Endothelial cell (in vitro differentiated cells): ENCODE data around the gene CD55. TPM values are rescaled to one million over a fixed set of nuclear protein-coding genes. Genes with fewer than 3 reads are reported as not detected.

Experiments
- DNase-seq: peaks from one replicate; pipeline ENCODE4 v3.0.0; 2021; ENCODE audit warnings: low spot score
- H3K27ac Mint-ChIP-seq: one replicate; pipeline ENCODE4 v1.8.0; 2021; ENCODE audit warnings: mixed read lengths, inconsistent platforms; ENCODE audit not compliant: unreplicated experiment
- H3K27me3 Mint-ChIP-seq: one replicate; pipeline ENCODE4 v1.8.0; 2021; ENCODE audit warnings: mild to moderate bottlenecking, moderate library complexity, mixed read lengths, inconsistent platforms; ENCODE audit not compliant: unreplicated experiment
- H3K36me3 Mint-ChIP-seq: one replicate; pipeline ENCODE4 v1.8.0; 2021; ENCODE audit warnings: mild to moderate bottlenecking, low read depth, mixed read lengths, inconsistent platforms; ENCODE audit not compliant: unreplicated experiment
- H3K4me1 Mint-ChIP-seq: one replicate; pipeline ENCODE4 v1.8.0; 2021; ENCODE audit warnings: mild to moderate bottlenecking, mixed read lengths, inconsistent platforms; ENCODE audit not compliant: unreplicated experiment
- H3K4me3 Mint-ChIP-seq: one replicate; pipeline ENCODE4 v1.8.0; 2021; ENCODE audit warnings: mild to moderate bottlenecking, mixed read lengths, inconsistent platforms; ENCODE audit not compliant: unreplicated experiment
- H3K9me3 Mint-ChIP-seq: one replicate; pipeline ENCODE4 v1.8.0; 2021; ENCODE audit warnings: mixed read lengths, inconsistent platforms; ENCODE audit not compliant: unreplicated experiment
- CTCF ChIP-seq: fragments of 200-600 bp; sonication (generic); IDR thresholded peaks from one replicate; pipeline ENCODE4 v1.5.0; 2021; ENCODE audit warnings: antibody characterized with exemption; ENCODE audit not compliant: unreplicated experiment
- total RNA-seq: library from RNA; stranded (reverse); fragmentation: NEBNext Ultra II Directional; extraction: Animal tissue kit (Norgen Biotek cat#: 25700); gene quantifications from one replicate; pipeline ENCODE4 v1.2.1, GENCODE V29; 2021; ENCODE audit not compliant: unreplicated experiment

Gene CD55
- total RNA-seq, 1 donor from 2014 or later: 16.0 TPM

- Mint-ChIP-seq H3K4me3 (no peak overlapping the region), H3K4me1 (no peaks in the 10 kb centered on the region), H3K27ac (no peak overlapping the region), H3K36me3 (peaks cover 11% of the 10 kb centered on the region), H3K27me3 (peaks cover 2% of the 10 kb centered on the region), H3K9me3 (no peaks in the 10 kb centered on the region)
- no peak for TF ChIP-seq CTCF
- DNase-seq: no peak
Observed at GRCh38 chr1:207352554-207352953, 31.1 kb downstream of the CD55 start.

- H3K36me3 Mint-ChIP-seq: peaks cover 5% of the 10 kb centered on the region
- no peak for DNase-seq
- no peaks in the 10 kb centered on the region for H3K4me1 Mint-ChIP-seq
- H3K9me3 Mint-ChIP-seq: no peaks in the 10 kb centered on the region
- no peaks in the 10 kb centered on the region for H3K27me3 Mint-ChIP-seq
- no peak overlapping the region for H3K4me3 Mint-ChIP-seq
- TF ChIP-seq CTCF: no peak
- H3K27ac Mint-ChIP-seq: no peak overlapping the region
Observed at GRCh38 chr1:207355060-207355459, 33.6 kb downstream of the CD55 start.

GRCh38 chr1:207355513-207356295 is 34.2 kb downstream of the CD55 start:
- Mint-ChIP-seq H3K36me3 (no peaks in the 10 kb centered on the region), H3K4me3 (no peak overlapping the region), H3K4me1 (no peaks in the 10 kb centered on the region), H3K9me3 (no peaks in the 10 kb centered on the region), H3K27me3 (no peaks in the 10 kb centered on the region), H3K27ac (no peak overlapping the region)
- no peak for DNase-seq
- no peak for TF ChIP-seq CTCF

GRCh38 chr1:207361029-207361428 is 39.6 kb downstream of the CD55 start:
- TF ChIP-seq CTCF: no peak

GRCh38 chr1:207361889-207362288 is 40.4 kb downstream of the CD55 start:
- TF ChIP-seq CTCF: no peak
- H3K27me3 Mint-ChIP-seq: no peaks in the 10 kb centered on the region
- H3K9me3 Mint-ChIP-seq: no peaks in the 10 kb centered on the region
- no peaks in the 10 kb centered on the region for H3K36me3 Mint-ChIP-seq
- H3K4me3 Mint-ChIP-seq: no peak overlapping the region
- no peak for DNase-seq
- no peak overlapping the region for H3K27ac Mint-ChIP-seq
- no peaks in the 10 kb centered on the region for H3K4me1 Mint-ChIP-seq

More at GRCh38 chr1:207361029-207361428, 39.6 kb downstream of the CD55 start:
- no peak overlapping the region for H3K4me3 Mint-ChIP-seq
- no peaks in the 10 kb centered on the region for H3K36me3 Mint-ChIP-seq
- H3K27me3 Mint-ChIP-seq: no peaks in the 10 kb centered on the region
- no peak for DNase-seq
- H3K9me3 Mint-ChIP-seq: no peaks in the 10 kb centered on the region
- H3K4me1 Mint-ChIP-seq: no peaks in the 10 kb centered on the region
- H3K27ac Mint-ChIP-seq: no peak overlapping the region
